Adrenal gland (tissue), 12 donors: ENCODE data around the gene MYNN. TPM values are rescaled to one million over a fixed set of nuclear protein-coding genes. Genes with fewer than 3 reads are reported as not detected.

ENCODE experiments used
- DNase-seq, 7 donors: peaks; one replicate each; pipeline ENCODE4 v3.0.0-alpha.2; 2019 to 2020
- H3K27ac ChIP-seq, 5 donors: fragments of 200-600 bp; sonication (generic) in 4 of 5; 1 replicate in 3 of 5; 2 replicates in 2 of 5; pipeline versions ENCODE4 v1.5.1 to v1.8.0; 2016 to 2020; ENCODE audit warnings: mild to moderate bottlenecking in 1 of 5
- H3K27me3 ChIP-seq: fragments of 200-600 bp; 2 replicates; pipeline ENCODE4 v1.8.0; 2021
- H3K36me3 ChIP-seq, 2 donors: fragments of 200-600 bp; replicated peaks in 1 of 2; 1 replicate in 1 of 2; 2 replicates in 1 of 2; pipeline versions ENCODE4 v1.5.1 to v1.8.0; 2018 to 2022
- H3K4me1 ChIP-seq, 2 donors: fragments of 200-600 bp; replicated peaks in 1 of 2; 1 replicate in 1 of 2; 2 replicates in 1 of 2; pipeline versions ENCODE4 v1.5.1 to v1.8.0; 2018 to 2021
- H3K4me3 ChIP-seq, 4 donors: fragments of 200-600 bp; sonication (generic) in 3 of 4; one replicate each; pipeline ENCODE4 v1.5.1; 2016 to 2018
- H3K9me3 ChIP-seq, 3 donors: fragments of 200-600 bp; sonication (generic) in 1 of 3; replicated peaks in 1 of 3; 1 replicate in 2 of 3; 2 replicates in 1 of 3; pipeline versions ENCODE4 v1.5.1 to v1.8.0; 2016 to 2021
- POLR2A ChIP-seq, 2 donors: fragments of 450-650 bp; IDR thresholded peaks; one replicate each; pipeline ENCODE4 v1.6.1; 2017; ENCODE audit warnings: antibody characterized with exemption in 2 of 2, mild to moderate bottlenecking in 2 of 2, moderate library complexity in 1 of 2
- WGBS, 4 donors: extraction: QIAGEN DNeasy Blood & Tissue Kit in 2 of 4; methylation state at CpG; one replicate each; pipeline versions ENCODE4 v1.1.5 to v1.1.7; 2013 to 2017; 5-methylcytosine and 5-hydroxymethylcytosine counted together
- intact Hi-C, 2 donors: fragments of 100-400 bp; cut with DNase I; formaldehyde crosslinking; loops; one replicate each; pipeline versions ENCODE4 v1.14.1 to v1.15.0; 2022 to 2023
- polyA plus RNA-seq, 3 donors: library from polyadenylated mRNA; stranded (reverse); fragments of 200-250 nt in 2 of 3; fragments of 350-450 nt in 1 of 3; fragmentation: Illumina TruSeq in 1 of 3; extraction: RNeasy Lipid Tissue Mini Kit (QIAGEN cat#74804) in 1 of 3; gene quantifications; one replicate each; pipeline ENCODE4 v1.2.3, GENCODE V29; 2013 to 2014
- total RNA-seq, 9 donors: library from RNA; depleted of rRNA in 4 of 9; stranded (reverse); fragments of >200 nt in 4 of 9; fragments of 120-200 nt in 1 of 9; fragmentation: NEBNext Ultra II Directional in 1 of 9; extraction: Animal tissue kit (Norgen Biotek cat#: 25700) in 1 of 9; gene quantifications; one replicate each; pipeline versions ENCODE4 v1.1.0 to v1.2.4, GENCODE V29; 2013 to 2023
- TF ChIP-seq, protein P1 (sequence below), 6 experiments: fragments of 450-650 bp in 4 of 6; fragments of 200-600 bp in 2 of 6; sonication (generic) in 1 of 6; IDR thresholded peaks; 1 replicate in 5 of 6; 2 replicates in 1 of 6; pipeline versions ENCODE4 v1.5.1 to v1.8.0; 2016 to 2021; ENCODE audit warnings: antibody characterized with exemption in 6 of 6, mild to moderate bottlenecking in 2 of 6, moderate library complexity in 1 of 6
- donor health status: healthy with polysubstance abuse.
- donor health status: Bipolar disorder and iron deficiency.
- donor health status: DM: yes; HTN: yes; CAD: no.
- donor health status: DM: no; HTN: no; CAD: no.
- donor health status: DM: no; HTN: no; CAD: no.
- donor health status: DM: yes; HTN: yes; CAD: no.

The MYNN gene
- total and polyA plus RNA-seq, 12 donors: 6.1 to 20.5 (median 11.0) TPM

DNA sequence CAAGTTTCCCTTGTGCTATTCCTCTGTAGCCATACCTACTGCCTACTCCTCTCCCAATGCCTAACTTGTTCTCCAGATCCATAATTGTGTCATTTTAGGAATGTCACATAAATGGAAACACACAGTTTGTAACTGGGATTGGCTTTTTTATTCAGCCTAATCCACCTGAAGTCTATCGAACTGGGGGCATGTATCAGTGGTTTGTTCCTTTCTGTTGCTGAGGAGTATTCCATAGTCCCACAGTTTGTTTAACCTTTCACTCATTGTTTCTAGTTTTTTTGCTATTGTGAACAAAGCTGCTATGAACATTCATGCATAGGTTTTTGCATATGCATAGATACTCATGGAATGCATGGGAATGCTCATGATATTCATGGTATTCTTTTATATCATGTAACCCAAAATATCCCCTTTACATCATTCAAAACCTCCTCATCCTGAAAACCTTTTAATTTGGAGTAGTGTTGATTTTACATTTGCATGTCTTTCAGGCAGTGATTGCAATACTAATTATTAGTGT is 65.4 kb downstream of the MYNN start:
- no peaks in the 10 kb centered on the region for H3K36me3 ChIP-seq
- no peak overlapping the region for H3K27ac ChIP-seq
- DNase-seq: no peak
- no peaks in the 10 kb centered on the region for H3K27me3 ChIP-seq
- H3K4me3 ChIP-seq: no peak overlapping the region
- intact Hi-C loops: no loop called here
- TF ChIP-seq POLR2A (IDR thresholded peaks at IDR 0.05): no peak
- TF ChIP-seq, protein P1, sequence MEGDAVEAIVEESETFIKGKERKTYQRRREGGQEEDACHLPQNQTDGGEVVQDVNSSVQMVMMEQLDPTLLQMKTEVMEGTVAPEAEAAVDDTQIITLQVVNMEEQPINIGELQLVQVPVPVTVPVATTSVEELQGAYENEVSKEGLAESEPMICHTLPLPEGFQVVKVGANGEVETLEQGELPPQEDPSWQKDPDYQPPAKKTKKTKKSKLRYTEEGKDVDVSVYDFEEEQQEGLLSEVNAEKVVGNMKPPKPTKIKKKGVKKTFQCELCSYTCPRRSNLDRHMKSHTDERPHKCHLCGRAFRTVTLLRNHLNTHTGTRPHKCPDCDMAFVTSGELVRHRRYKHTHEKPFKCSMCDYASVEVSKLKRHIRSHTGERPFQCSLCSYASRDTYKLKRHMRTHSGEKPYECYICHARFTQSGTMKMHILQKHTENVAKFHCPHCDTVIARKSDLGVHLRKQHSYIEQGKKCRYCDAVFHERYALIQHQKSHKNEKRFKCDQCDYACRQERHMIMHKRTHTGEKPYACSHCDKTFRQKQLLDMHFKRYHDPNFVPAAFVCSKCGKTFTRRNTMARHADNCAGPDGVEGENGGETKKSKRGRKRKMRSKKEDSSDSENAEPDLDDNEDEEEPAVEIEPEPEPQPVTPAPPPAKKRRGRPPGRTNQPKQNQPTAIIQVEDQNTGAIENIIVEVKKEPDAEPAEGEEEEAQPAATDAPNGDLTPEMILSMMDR (IDR thresholded peaks at IDR 0.05): no peak
- H3K4me1 ChIP-seq: no peaks in the 10 kb centered on the region
- 93 to 100% (median 94%) methylated on average over 1 of the region's 1 CpG for WGBS, 4 donors
- no peaks in the 10 kb centered on the region for H3K9me3 ChIP-seq

Other genes with a start within 250 kb of the MYNN start
- 1 to 10 TPM in 7 of 9 donors, under 1 TPM in 2; 0.83 to 4.7 (median 1.5) TPM for gene MECOM, start 109.7 kb upstream of the MYNN start, total RNA-seq
- 1 to 10 TPM in 2 of 3 donors, under 1 TPM in 1; 0.29 to 1.5 (median 1.3) TPM for gene MECOM, start 109.7 kb upstream of the MYNN start, polyA plus RNA-seq
- gene TERC, start 8.3 kb upstream of the MYNN start, total RNA-seq: 100 to 1,000 TPM in 1 of 9 donors, 10 to 100 TPM in 4, 1 to 10 TPM in 4; 1.4 to 200 (median 30.8) TPM
- gene TERC, start 8.3 kb upstream of the MYNN start, polyA plus RNA-seq: not detected
- gene ACTRT3, start 3.8 kb upstream of the MYNN start, total RNA-seq: 1 to 10 TPM; 1.1 to 4.4 (median 2.0) TPM
- gene ACTRT3, start 3.8 kb upstream of the MYNN start, polyA plus RNA-seq: 1 to 10 TPM in 1 of 3 donors, under 1 TPM in 2; 0.32 to 1.1 (median 0.37) TPM
- gene LRRIQ4, start 39.5 kb downstream of the MYNN start, total RNA-seq: under 1 TPM in 2 of 9 donors, not detected in 7; 0.11 to 0.14 TPM
- gene LRRIQ4, start 39.5 kb downstream of the MYNN start, polyA plus RNA-seq: under 1 TPM in 2 of 3 donors, not detected in 1; 0.13 to 0.16 TPM
- 1 to 10 TPM in 6 of 9 donors, under 1 TPM in 3; 0.12 to 5.2 (median 2.2) TPM for gene LRRC34, start 39.5 kb downstream of the MYNN start, total RNA-seq
- 1 to 10 TPM; 1.2 to 2.9 (median 2.1) TPM for gene LRRC34, start 39.5 kb downstream of the MYNN start, polyA plus RNA-seq
- gene LRRC31, start 96.5 kb downstream of the MYNN start, total RNA-seq: under 1 TPM in 1 of 9 donors, not detected in 8; 0.06 TPM
- not detected for gene LRRC31, start 96.5 kb downstream of the MYNN start, polyA plus RNA-seq
- gene SAMD7, start 138.2 kb downstream of the MYNN start, total RNA-seq: not detected
- gene SAMD7, start 138.2 kb downstream of the MYNN start, polyA plus RNA-seq: not detected
- gene SEC62, start 193.4 kb downstream of the MYNN start, total RNA-seq: 100 to 1,000 TPM in 5 of 9 donors, 10 to 100 TPM in 4; 41.1 to 199 (median 125) TPM
- gene SEC62, start 193.4 kb downstream of the MYNN start, polyA plus RNA-seq: 100 to 1,000 TPM; 153 to 267 (median 176) TPM